ENCODE data around the gene SUPT5H. TPM values are rescaled to one million over a fixed set of nuclear protein-coding genes. Genes with fewer than 3 reads are reported as not detected.

The SUPT5H gene
- total RNA-seq, 1 donor from 2014 or later = 106 TPM

DNA sequence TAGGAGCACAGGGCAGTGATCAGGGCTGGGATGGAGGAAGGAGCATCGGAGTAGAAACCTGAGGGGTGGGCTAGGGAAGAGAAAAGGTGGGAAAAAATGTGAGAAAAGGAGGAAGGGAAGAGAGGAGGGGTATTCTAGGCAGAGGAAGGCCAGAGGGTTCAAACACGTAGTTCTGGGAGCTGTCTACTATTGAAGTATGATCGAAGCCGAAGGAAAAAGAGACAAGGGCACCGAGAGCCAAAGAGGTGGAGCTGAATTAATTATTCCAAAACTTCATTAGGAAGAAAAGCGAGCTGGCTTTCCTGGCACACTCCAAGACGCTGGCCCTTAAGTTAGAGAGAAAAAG, 61.2 kb downstream of the SUPT5H start:
- TF ChIP-seq, protein P1, sequence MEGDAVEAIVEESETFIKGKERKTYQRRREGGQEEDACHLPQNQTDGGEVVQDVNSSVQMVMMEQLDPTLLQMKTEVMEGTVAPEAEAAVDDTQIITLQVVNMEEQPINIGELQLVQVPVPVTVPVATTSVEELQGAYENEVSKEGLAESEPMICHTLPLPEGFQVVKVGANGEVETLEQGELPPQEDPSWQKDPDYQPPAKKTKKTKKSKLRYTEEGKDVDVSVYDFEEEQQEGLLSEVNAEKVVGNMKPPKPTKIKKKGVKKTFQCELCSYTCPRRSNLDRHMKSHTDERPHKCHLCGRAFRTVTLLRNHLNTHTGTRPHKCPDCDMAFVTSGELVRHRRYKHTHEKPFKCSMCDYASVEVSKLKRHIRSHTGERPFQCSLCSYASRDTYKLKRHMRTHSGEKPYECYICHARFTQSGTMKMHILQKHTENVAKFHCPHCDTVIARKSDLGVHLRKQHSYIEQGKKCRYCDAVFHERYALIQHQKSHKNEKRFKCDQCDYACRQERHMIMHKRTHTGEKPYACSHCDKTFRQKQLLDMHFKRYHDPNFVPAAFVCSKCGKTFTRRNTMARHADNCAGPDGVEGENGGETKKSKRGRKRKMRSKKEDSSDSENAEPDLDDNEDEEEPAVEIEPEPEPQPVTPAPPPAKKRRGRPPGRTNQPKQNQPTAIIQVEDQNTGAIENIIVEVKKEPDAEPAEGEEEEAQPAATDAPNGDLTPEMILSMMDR (IDR thresholded peaks at IDR 0.05) = no peak
- no peak overlapping the region for H3K27ac Mint-ChIP-seq (ENCODE audit: unreplicated experiment)
- peaks cover 13% of the 10 kb centered on the region for H3K27me3 Mint-ChIP-seq (ENCODE audit: low read depth)
- peak overlapping the region; percentile 58 for H3K4me3 Mint-ChIP-seq (ENCODE audit: unreplicated experiment)
- no peaks in the 10 kb centered on the region for H3K36me3 Mint-ChIP-seq (ENCODE audit: low read depth)
- DNase-seq (ENCODE audit: low spot score) = no peak
- H3K9me3 Mint-ChIP-seq (ENCODE audit: low read depth) = no peaks in the 10 kb centered on the region
- H3K4me1 Mint-ChIP-seq (ENCODE audit: low read depth) = peaks cover 19% of the 10 kb centered on the region

DNA sequence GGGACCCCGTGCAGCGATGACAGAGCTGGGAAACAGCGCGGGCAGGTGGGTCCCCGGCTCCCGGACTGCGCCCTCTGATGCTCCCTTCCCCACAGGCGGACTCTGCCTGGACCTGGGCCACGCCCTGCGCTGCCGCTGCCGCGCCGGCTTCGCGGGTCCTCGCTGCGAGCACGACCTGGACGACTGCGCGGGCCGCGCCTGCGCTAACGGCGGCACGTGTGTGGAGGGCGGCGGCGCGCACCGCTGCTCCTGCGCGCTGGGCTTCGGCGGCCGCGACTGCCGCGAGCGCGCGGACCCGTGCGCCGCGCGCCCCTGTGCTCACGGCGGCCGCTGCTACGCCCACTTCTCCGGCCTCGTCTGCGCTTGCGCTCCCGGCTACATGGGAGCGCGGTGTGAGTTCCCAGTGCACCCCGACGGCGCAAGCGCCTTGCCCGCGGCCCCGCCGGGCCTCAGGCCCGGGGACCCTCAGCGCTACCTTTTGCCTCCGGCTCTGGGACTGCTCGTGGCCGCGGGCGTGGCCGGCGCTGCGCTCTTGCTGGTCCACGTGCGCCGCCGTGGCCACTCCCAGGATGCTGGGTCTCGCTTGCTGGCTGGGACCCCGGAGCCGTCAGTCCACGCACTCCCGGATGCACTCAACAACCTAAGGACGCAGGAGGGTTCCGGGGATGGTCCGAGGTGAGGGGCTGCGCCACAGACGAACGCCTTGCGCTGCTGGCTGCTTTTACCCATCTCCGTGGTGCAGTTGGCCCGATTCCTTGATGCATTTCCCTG, 61.7 kb downstream of the SUPT5H start:
- DNase-seq (ENCODE audit: low spot score) = no peak
- no peak overlapping the region for H3K27ac Mint-ChIP-seq (ENCODE audit: unreplicated experiment)
- no peaks in the 10 kb centered on the region for H3K36me3 Mint-ChIP-seq (ENCODE audit: low read depth)
- TF ChIP-seq, protein P1 (IDR thresholded peaks at IDR 0.05) = no peak
- H3K4me3 Mint-ChIP-seq (ENCODE audit: unreplicated experiment) = peak overlapping the region; percentile 79
- no peaks in the 10 kb centered on the region for H3K9me3 Mint-ChIP-seq (ENCODE audit: low read depth)
- peaks cover 19% of the 10 kb centered on the region for H3K4me1 Mint-ChIP-seq (ENCODE audit: low read depth)
- H3K27me3 Mint-ChIP-seq (ENCODE audit: low read depth) = peaks cover 13% of the 10 kb centered on the region

DNA sequence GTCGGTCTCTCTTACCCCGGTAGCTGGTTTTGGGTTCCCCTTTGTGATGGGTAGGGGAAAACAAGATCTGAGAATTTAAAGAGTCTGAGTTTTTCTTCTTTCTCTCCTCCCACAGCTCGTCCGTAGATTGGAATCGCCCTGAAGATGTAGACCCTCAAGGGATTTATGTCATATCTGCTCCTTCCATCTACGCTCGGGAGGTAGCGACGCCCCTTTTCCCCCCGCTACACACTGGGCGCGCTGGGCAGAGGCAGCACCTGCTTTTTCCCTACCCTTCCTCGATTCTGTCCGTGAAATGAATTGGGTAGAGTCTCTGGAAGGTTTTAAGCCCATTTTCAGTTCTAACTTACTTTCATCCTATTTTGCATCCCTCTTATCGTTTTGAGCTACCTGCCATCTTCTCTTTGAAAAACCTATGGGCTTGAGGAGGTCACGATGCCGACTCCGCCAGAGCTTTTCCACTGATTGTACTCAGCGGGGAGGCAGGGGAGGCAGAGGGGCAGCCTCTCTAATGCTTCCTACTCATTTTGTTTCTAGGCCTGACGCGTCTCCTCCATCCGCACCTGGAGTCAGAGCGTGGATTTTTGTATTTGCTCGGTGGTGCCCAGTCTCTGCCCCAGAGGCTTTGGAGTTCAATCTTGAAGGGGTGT, 62.5 kb downstream of the SUPT5H start:
- Mint-ChIP-seq H3K27me3 (ENCODE audit: low read depth) (peaks cover 16% of the 10 kb centered on the region), H3K36me3 (ENCODE audit: low read depth) (no peaks in the 10 kb centered on the region), H3K4me3 (ENCODE audit: unreplicated experiment) (peak overlapping the region; percentile 79), H3K9me3 (ENCODE audit: low read depth) (no peaks in the 10 kb centered on the region), H3K27ac (ENCODE audit: unreplicated experiment) (no peak overlapping the region), H3K4me1 (ENCODE audit: low read depth) (peaks cover 19% of the 10 kb centered on the region)
- no peak for DNase-seq (ENCODE audit: low spot score)
- TF ChIP-seq, protein P1 (IDR thresholded peaks at IDR 0.05) = no peak

DNA sequence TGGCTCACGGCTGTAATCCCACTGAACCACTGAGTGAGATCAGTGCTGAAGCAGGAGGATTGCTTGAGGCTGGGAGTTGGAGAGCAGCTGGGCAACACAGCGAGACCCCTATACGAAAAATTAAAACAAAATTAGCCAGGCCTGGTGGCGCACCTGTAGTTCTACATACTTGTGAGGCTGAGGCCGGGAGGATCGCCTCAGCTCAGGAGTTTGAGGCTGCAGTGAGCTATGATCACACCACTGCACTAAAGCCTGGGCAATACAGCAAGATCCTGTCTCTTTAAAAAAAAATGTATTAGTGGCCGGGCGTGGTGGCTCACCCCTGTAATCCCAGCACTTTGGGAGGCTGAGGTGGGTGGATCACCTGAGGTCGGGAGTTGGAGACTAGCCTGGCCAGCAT, 63.2 kb downstream of the SUPT5H start:
- no peak overlapping the region for H3K4me3 Mint-ChIP-seq (ENCODE audit: unreplicated experiment)

DNA sequence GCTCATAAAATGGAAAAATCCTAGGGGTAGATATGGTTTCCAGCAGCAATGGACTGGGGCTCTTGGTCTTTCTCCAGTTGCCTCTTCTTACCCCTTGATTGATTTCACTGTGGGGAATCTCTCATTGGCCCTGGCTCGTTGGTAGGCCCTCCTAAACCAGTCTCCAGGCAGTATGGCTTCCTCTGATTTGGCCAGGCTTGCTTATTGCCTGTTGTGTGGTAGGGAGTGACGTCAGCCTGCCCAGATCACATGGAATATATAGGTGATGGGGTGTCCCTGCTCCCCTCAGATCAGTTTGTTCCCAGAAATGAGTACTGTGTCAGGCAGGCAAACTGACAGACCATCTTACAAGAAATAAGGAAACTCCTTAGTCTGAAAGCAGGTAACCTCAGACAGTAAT, 63.9 kb downstream of the SUPT5H start:
- Mint-ChIP-seq H3K36me3 (ENCODE audit: low read depth) (no peaks in the 10 kb centered on the region), H3K4me3 (ENCODE audit: unreplicated experiment) (no peak overlapping the region), H3K27me3 (ENCODE audit: low read depth) (peaks cover 18% of the 10 kb centered on the region)

More for the DNA sequence above, 63.2 kb downstream of the SUPT5H start:
- Mint-ChIP-seq H3K27ac (ENCODE audit: unreplicated experiment) (no peak overlapping the region), H3K27me3 (ENCODE audit: low read depth) (peaks cover 15% of the 10 kb centered on the region), H3K36me3 (ENCODE audit: low read depth) (no peaks in the 10 kb centered on the region), H3K9me3 (ENCODE audit: low read depth) (no peaks in the 10 kb centered on the region), H3K4me1 (ENCODE audit: low read depth) (peaks cover 14% of the 10 kb centered on the region)
- TF ChIP-seq, protein P1 (IDR thresholded peaks at IDR 0.05) = no peak
- no peak for DNase-seq (ENCODE audit: low spot score)

More for the DNA sequence above, 63.9 kb downstream of the SUPT5H start:
- DNase-seq (ENCODE audit: low spot score) = no peak
- TF ChIP-seq, protein P1 (IDR thresholded peaks at IDR 0.05) = no peak
- peaks cover 14% of the 10 kb centered on the region for H3K4me1 Mint-ChIP-seq (ENCODE audit: low read depth)
- no peaks in the 10 kb centered on the region for H3K9me3 Mint-ChIP-seq (ENCODE audit: low read depth)
- no peak overlapping the region for H3K27ac Mint-ChIP-seq (ENCODE audit: unreplicated experiment)

Measured in chondrocyte (in vitro differentiated cells).